DOHH2 (cell line): ENCODE results near the gene THRB.

Source experiments
- CTCF ChIP-seq: fragments of 200-600 bp; sonication (generic); IDR thresholded peaks from one replicate; pipeline ENCODE4 v1.5.1; 2014; ENCODE audit warnings: antibody characterized with exemption, mild to moderate bottlenecking, low read depth, low read length; ENCODE audit not compliant: poor library complexity, severe bottlenecking
- EZH2phosphoT487 ChIP-seq: fragments of 200-600 bp; sonication (generic); IDR thresholded peaks from 2 replicates; pipeline ENCODE4 v1.6.1; 2017; ENCODE audit warnings: borderline replicate concordance, mild to moderate bottlenecking, antibody characterized with exemption, low read length, moderate library complexity, mixed read lengths

GRCh38 chr3:24342275-24342674, 152.4 kb downstream of the THRB start:
- no peak for TF ChIP-seq CTCF
- TF ChIP-seq EZH2phosphoT487, result no peak
